Nephron (organoid): ENCODE measurements around the gene FBN1.
A peak's percentile ranks its signal among the peaks of the same experiment; 100 is the strongest.

Experiments
- H3K27ac Mint-ChIP-seq, 3 experiments: 2 replicates each; pipeline ENCODE4 v1.8.0; 2020; ENCODE audit warnings: mixed read lengths in 3 of 3, mild to moderate bottlenecking in 2 of 3, moderate library complexity in 1 of 3
- H3K27me3 Mint-ChIP-seq: 2 replicates; pipeline ENCODE4 v1.8.0; 2021; ENCODE audit warnings: low read depth, mild to moderate bottlenecking, moderate library complexity, mixed read lengths
- H3K36me3 Mint-ChIP-seq: 2 replicates; pipeline ENCODE4 v1.8.0; 2020; ENCODE audit warnings: low read depth, mixed read lengths
- H3K4me1 Mint-ChIP-seq: 2 replicates; pipeline ENCODE4 v1.8.0; 2020; ENCODE audit warnings: mixed read lengths
- H3K4me3 Mint-ChIP-seq, 3 experiments: 2 replicates each; pipeline ENCODE4 v1.8.0; 2020; ENCODE audit warnings: mild to moderate bottlenecking in 3 of 3, mixed read lengths in 3 of 3, moderate library complexity in 2 of 3
- H3K9me3 Mint-ChIP-seq: 2 replicates; pipeline ENCODE4 v1.8.0; 2020; ENCODE audit warnings: mixed read lengths
- CTCF ChIP-seq, 3 experiments: fragments of 200-600 bp; sonication (generic); IDR thresholded peaks; one replicate each; pipeline ENCODE4 v1.5.0; 2021; ENCODE audit warnings: antibody characterized with exemption in 3 of 3; ENCODE audit not compliant: unreplicated experiment in 3 of 3

The FBN1 gene

GRCh38 chr15:48493084-48493762 lies 152.3 kb downstream of the FBN1 start:
- TF ChIP-seq CTCF (IDR thresholded peaks at IDR 0.05; ENCODE audit: unreplicated experiment in 3 of 3): no peak
- peaks cover 67% of the 10 kb centered on the region for H3K36me3 Mint-ChIP-seq
- no peaks in the 10 kb centered on the region for H3K27me3 Mint-ChIP-seq
- H3K4me1 Mint-ChIP-seq: peaks cover 12% of the 10 kb centered on the region
- H3K4me3 Mint-ChIP-seq: no peak overlapping the region
- peak overlapping the region; percentile 73 to 94 (median 84) for H3K27ac Mint-ChIP-seq
- H3K9me3 Mint-ChIP-seq: no peaks in the 10 kb centered on the region

- peaks cover 67% of the 10 kb centered on the region for H3K36me3 Mint-ChIP-seq
- H3K27me3 Mint-ChIP-seq: no peaks in the 10 kb centered on the region
- no peak overlapping the region for H3K27ac Mint-ChIP-seq
- H3K9me3 Mint-ChIP-seq: no peaks in the 10 kb centered on the region
- no peak for TF ChIP-seq CTCF (IDR thresholded peaks at IDR 0.05; ENCODE audit: unreplicated experiment in 3 of 3)
- no peaks in the 10 kb centered on the region for H3K4me1 Mint-ChIP-seq
- no peak overlapping the region for H3K4me3 Mint-ChIP-seq
Measured at GRCh38 chr15:48486228-48486627, 159.3 kb downstream of the FBN1 start.

- Mint-ChIP-seq H3K4me1 (peaks cover 24% of the 10 kb centered on the region), H3K9me3 (no peaks in the 10 kb centered on the region), H3K27ac (peak overlapping the region in 1 of 3 experiments; percentile 37), H3K36me3 (peaks cover 32% of the 10 kb centered on the region), H3K27me3 (no peaks in the 10 kb centered on the region), H3K4me3 (no peak overlapping the region)
- no peak for TF ChIP-seq CTCF (IDR thresholded peaks at IDR 0.05; ENCODE audit: unreplicated experiment in 3 of 3)
Measured at GRCh38 chr15:48481802-48482201, 163.7 kb downstream of the FBN1 start.

GRCh38 chr15:48479751-48480150 lies 165.8 kb downstream of the FBN1 start:
- peak overlapping the region in 2 of 3 experiments; percentile 56 to 76 for H3K27ac Mint-ChIP-seq
- peaks cover 24% of the 10 kb centered on the region for H3K4me1 Mint-ChIP-seq
- H3K27me3 Mint-ChIP-seq: no peaks in the 10 kb centered on the region
- no peak for TF ChIP-seq CTCF (IDR thresholded peaks at IDR 0.05; ENCODE audit: unreplicated experiment in 3 of 3)
- H3K36me3 Mint-ChIP-seq: peaks cover 17% of the 10 kb centered on the region
- H3K4me3 Mint-ChIP-seq: no peak overlapping the region
- H3K9me3 Mint-ChIP-seq: no peaks in the 10 kb centered on the region

GRCh38 chr15:48478581-48478980 lies 166.9 kb downstream of the FBN1 start:
- Mint-ChIP-seq H3K27ac (peak overlapping the region in 2 of 3 experiments; percentile 86 to 94), H3K4me1 (peaks cover 24% of the 10 kb centered on the region), H3K4me3 (peak overlapping the region in 1 of 3 experiments; percentile 54), H3K36me3 (peaks cover 22% of the 10 kb centered on the region), H3K27me3 (no peaks in the 10 kb centered on the region), H3K9me3 (no peaks in the 10 kb centered on the region)
- TF ChIP-seq CTCF (IDR thresholded peaks at IDR 0.05; ENCODE audit: unreplicated experiment in 3 of 3): no peak

GRCh38 chr15:48477795-48478360 lies 167.6 kb downstream of the FBN1 start:
- H3K27ac Mint-ChIP-seq: peak overlapping the region in 2 of 3 experiments; percentile 86 to 94
- H3K36me3 Mint-ChIP-seq: peaks cover 20% of the 10 kb centered on the region
- H3K4me1 Mint-ChIP-seq: peaks cover 24% of the 10 kb centered on the region
- no peak overlapping the region for H3K4me3 Mint-ChIP-seq
- H3K27me3 Mint-ChIP-seq: no peaks in the 10 kb centered on the region
- TF ChIP-seq CTCF (IDR thresholded peaks at IDR 0.05; ENCODE audit: unreplicated experiment in 3 of 3): no peak
- no peaks in the 10 kb centered on the region for H3K9me3 Mint-ChIP-seq
